Stomach (tissue), 9 donors: ENCODE results near the gene UBAC2. TPM values are rescaled to one million over a fixed set of nuclear protein-coding genes. Genes with fewer than 3 reads are reported as not detected.

ENCODE experiments used
- DNase-seq, 2 donors: peaks; one replicate each; pipeline versions ENCODE4 v3.0.0 to v3.0.0-alpha.2; 2013 to 2019
- H3K27ac ChIP-seq, 5 donors: fragments of 200-600 bp in 4 of 5; sonication (generic) in 4 of 5; one replicate each; pipeline ENCODE4 v1.5.1; 2013 to 2019; ENCODE audit warnings: mild to moderate bottlenecking in 1 of 5, moderate library complexity in 1 of 5
- H3K27me3 ChIP-seq, 3 donors: fragments of 200-600 bp; sonication (generic); one replicate each; pipeline ENCODE4 v1.5.1; 2017 to 2019; ENCODE audit warnings: mixed run types in 1 of 3
- H3K36me3 ChIP-seq, 4 donors: fragments of 200-600 bp; sonication (generic); 1 replicate in 3 of 4; 2 replicates in 1 of 4; pipeline ENCODE4 v1.5.1; 2016 to 2019
- H3K4me1 ChIP-seq, 4 donors: fragments of 200-600 bp; sonication (generic); one replicate each; pipeline ENCODE4 v1.5.1; 2016 to 2019
- H3K4me3 ChIP-seq, 4 donors: fragments of 200-600 bp; sonication (generic) in 3 of 4; one replicate each; pipeline ENCODE4 v1.5.1; 2016 to 2019; ENCODE audit warnings: mild to moderate bottlenecking in 1 of 4
- H3K9me3 ChIP-seq, 4 donors: fragments of 200-600 bp; sonication (generic); one replicate each; pipeline ENCODE4 v1.5.1; 2016 to 2019
- CTCF ChIP-seq, 7 experiments: fragments of 450-650 bp in 4 of 7; fragments of 200-600 bp in 3 of 7; sonication (generic) in 3 of 7; IDR thresholded peaks; one replicate each; pipeline ENCODE4 v1.5.1; 2016 to 2019; ENCODE audit warnings: antibody characterized with exemption in 7 of 7, control low read depth in 2 of 7, mild to moderate bottlenecking in 1 of 7
- EP300 ChIP-seq: sonication (generic); formaldehyde crosslinking; IDR thresholded peaks from one replicate; pipeline ENCODE4 v1.6.1; 2017; ENCODE audit warnings: antibody characterized with exemption
- POLR2A ChIP-seq, 4 donors: fragments of 450-650 bp; IDR thresholded peaks; one replicate each; pipeline ENCODE4 v1.6.1; 2016; ENCODE audit warnings: antibody characterized with exemption in 4 of 4, control low read depth in 2 of 4, mild to moderate bottlenecking in 1 of 4, moderate library complexity in 1 of 4
- POLR2AphosphoS5 ChIP-seq, 3 donors: sonication (generic); formaldehyde crosslinking; IDR thresholded peaks; one replicate each; pipeline ENCODE4 v1.6.1; 2016; ENCODE audit warnings: antibody characterized with exemption in 3 of 3
- WGBS, 5 donors: extraction: QIAGEN DNeasy Blood & Tissue Kit in 3 of 5; methylation state at CpG; one replicate each; pipeline versions ENCODE4 v1.1.5 to v1.1.7; 2013 to 2018; 5-methylcytosine and 5-hydroxymethylcytosine counted together
- intact Hi-C: fragments of 100-400 bp; cut with DNase I; formaldehyde crosslinking; loops from one replicate; pipeline ENCODE4 v1.15.1; 2023; ENCODE audit warnings: low total_unique reads
- polyA plus RNA-seq, 3 donors: library from polyadenylated mRNA; stranded (reverse); fragments of 200-250 nt; gene quantifications; one replicate each; pipeline ENCODE4 v1.2.3, GENCODE V29; 2013
- total RNA-seq, 5 donors: library from RNA; depleted of rRNA; stranded (reverse); fragments of >200 nt; gene quantifications; one replicate each; pipeline versions ENCODE4 v1.1.0 to v1.2.3, GENCODE V29; 2014 to 2016
- donor health status: healthy with polysubstance abuse.
- donor health status: Bipolar disorder and iron deficiency.
- donor health status: healthy.

The UBAC2 gene
- total and polyA plus RNA-seq, 8 donors = 18.1 to 68.8 (median 40.1) TPM

- peak overlapping the region in 3 of 5 donors; percentile 36 to 63 (median 47) for H3K27ac ChIP-seq
- 68 to 80% (median 78%) methylated on average over 10 of the region's 10 CpGs for WGBS, 5 donors
- intact Hi-C loops = no loop called here
Measured at GRCh38 chr13:99322297-99323103, 121.8 kb downstream of the UBAC2 start.

GRCh38 chr13:99323488-99323887 is 122.8 kb downstream of the UBAC2 start:
- TF ChIP-seq CTCF (IDR thresholded peaks at IDR 0.05) (no peak), POLR2A (IDR thresholded peaks at IDR 0.05) (no peak), POLR2AphosphoS5 (IDR thresholded peaks at IDR 0.05) (no peak), EP300 (no peak)
- Histone ChIP-seq H3K4me3 (no peak overlapping the region), H3K27ac (peak overlapping the region in 3 of 5 donors; percentile 36 to 63 (median 47)), H3K4me1 (peaks cover 0 to 42% (median 9%) of the 10 kb centered on the region in 4 donors), H3K9me3 (no peaks in the 10 kb centered on the region), H3K27me3 (no peaks in the 10 kb centered on the region), H3K36me3 (peaks cover 0 to 38% (median 21%) of the 10 kb centered on the region in 4 donors)
- 66 to 97% (median 85%) methylated on average over 3 of the region's 3 CpGs for WGBS, 5 donors
- DNase-seq = no peak
- intact Hi-C loops = no loop called here

More at GRCh38 chr13:99322297-99323103, 121.8 kb downstream of the UBAC2 start:
- Histone ChIP-seq H3K9me3 (no peaks in the 10 kb centered on the region), H3K36me3 (peaks cover 0 to 46% (median 27%) of the 10 kb centered on the region in 4 donors), H3K27me3 (no peaks in the 10 kb centered on the region), H3K4me1 (peaks cover 0 to 42% (median 9%) of the 10 kb centered on the region in 4 donors), H3K4me3 (no peak overlapping the region)
- DNase-seq = no peak
- TF ChIP-seq EP300 (no peak), CTCF (IDR thresholded peaks at IDR 0.05) (no peak), POLR2A (IDR thresholded peaks at IDR 0.05) (no peak), POLR2AphosphoS5 (IDR thresholded peaks at IDR 0.05) (no peak)

- TF ChIP-seq POLR2A (IDR thresholded peaks at IDR 0.05) (no peak), EP300 (no peak)
- Histone ChIP-seq H3K27ac (no peak overlapping the region), H3K4me1 (peaks cover 0 to 25% (median 7%) of the 10 kb centered on the region in 4 donors), H3K4me3 (no peak overlapping the region), H3K27me3 (no peaks in the 10 kb centered on the region), H3K9me3 (no peaks in the 10 kb centered on the region), H3K36me3 (peaks cover 0 to 34% (median 20%) of the 10 kb centered on the region in 4 donors)
- DNase-seq = no peak
- intact Hi-C loops = no loop called here
Measured at GRCh38 chr13:99326012-99326411, 125.4 kb downstream of the UBAC2 start.

- intact Hi-C loops = no loop called here
- TF ChIP-seq POLR2AphosphoS5 (IDR thresholded peaks at IDR 0.05) = no peak
- TF ChIP-seq POLR2A (IDR thresholded peaks at IDR 0.05) = no peak
- Histone ChIP-seq H3K27me3 (no peaks in the 10 kb centered on the region), H3K36me3 (peaks cover 0 to 34% (median 20%) of the 10 kb centered on the region in 4 donors), H3K9me3 (no peaks in the 10 kb centered on the region), H3K4me1 (peaks cover 0 to 14% (median under 1%) of the 10 kb centered on the region in 4 donors), H3K4me3 (no peak overlapping the region), H3K27ac (no peak overlapping the region)
- WGBS, 5 donors = 69 to 86% (median 85%) methylated on average over 2 of the region's 2 CpGs
- DNase-seq = no peak
Measured at GRCh38 chr13:99327126-99327525, 126.5 kb downstream of the UBAC2 start.

GRCh38 chr13:99327761-99328160 is 127.1 kb downstream of the UBAC2 start:
- H3K4me1 ChIP-seq = peaks cover 0 to 11% (median 0%) of the 10 kb centered on the region in 4 donors
- 90 to 97% (median 96%) methylated on average over 2 of the region's 2 CpGs for WGBS, 5 donors
- H3K27me3 ChIP-seq = no peaks in the 10 kb centered on the region
- H3K27ac ChIP-seq = no peak overlapping the region
- no peak overlapping the region for H3K4me3 ChIP-seq
- TF ChIP-seq CTCF (IDR thresholded peaks at IDR 0.05) = no peak
- TF ChIP-seq POLR2AphosphoS5 (IDR thresholded peaks at IDR 0.05) = no peak
- TF ChIP-seq POLR2A (IDR thresholded peaks at IDR 0.05) = no peak
- no peak for TF ChIP-seq EP300
- H3K9me3 ChIP-seq = no peaks in the 10 kb centered on the region
- H3K36me3 ChIP-seq = peaks cover 0 to 34% (median 20%) of the 10 kb centered on the region in 4 donors
- intact Hi-C loops = no loop called here
- no peak for DNase-seq
